Neural cell (in vitro differentiated cells): ENCODE data around the gene LAPTM4A. TPM values are rescaled to one million over a fixed set of nuclear protein-coding genes. Genes with fewer than 3 reads are reported as not detected.

Source experiments
- H2AFZ ChIP-seq: fragments of 200-600, 300-800 bp; sonication (generic), shearing (Covaris generic); 2 replicates; pipeline ENCODE4 v1.6.0; 2014; ENCODE audit warnings: low read depth, mild to moderate bottlenecking, antibody characterized with exemption, low read length, moderate library complexity
- H3F3A ChIP-seq: fragments of 200-600 bp; shearing (Covaris generic); 2 replicates; pipeline ENCODE4 v1.6.1; 2016; ENCODE audit warnings: mild to moderate bottlenecking, moderate library complexity, mixed read lengths, antibody characterized with exemption, low read length; ENCODE audit not compliant: insufficient read depth, poor library complexity, severe bottlenecking
- H3K27ac ChIP-seq: fragments of 200-600, 300-800 bp; sonication (generic), shearing (Covaris generic); 2 replicates; pipeline ENCODE4 v1.5.1; 2014; ENCODE audit warnings: mild to moderate bottlenecking, low read length, moderate library complexity
- H3K27me3 ChIP-seq: fragments of 300-800, 200-600 bp; sonication (generic), shearing (Covaris generic); 2 replicates; pipeline ENCODE4 v1.6.0; 2014; ENCODE audit warnings: mild to moderate bottlenecking, low read depth, low read length, moderate library complexity; ENCODE audit not compliant: insufficient read depth
- H3K36me3 ChIP-seq: fragments of 300-800, 200-600 bp; sonication (generic), shearing (Covaris generic); 2 replicates; pipeline ENCODE4 v1.5.1; 2014; ENCODE audit warnings: mild to moderate bottlenecking, antibody characterized with exemption, low read length, moderate library complexity; ENCODE audit not compliant: insufficient read depth
- H3K4me2 ChIP-seq: fragments of 300-800, 200-600 bp; sonication (generic), shearing (Covaris generic); 2 replicates; pipeline ENCODE4 v1.6.0; 2014; ENCODE audit warnings: mild to moderate bottlenecking, low read length
- H3K4me3 ChIP-seq: fragments of 300-800, 200-600 bp; sonication (generic), shearing (Covaris generic); 2 replicates; pipeline ENCODE4 v1.5.1; 2014; ENCODE audit warnings: mild to moderate bottlenecking, low read length, moderate library complexity
- H3K79me2 ChIP-seq: fragments of 200-600 bp; shearing (Covaris generic); replicated peaks from 2 replicates; pipeline ENCODE4 v1.6.0; 2014; ENCODE audit warnings: mild to moderate bottlenecking, low read length, moderate library complexity; ENCODE audit not compliant: insufficient read depth
- H3K9ac ChIP-seq: fragments of 300-800, 200-600 bp; sonication (generic), shearing (Covaris generic); 2 replicates; pipeline ENCODE4 v1.6.1; 2016; ENCODE audit warnings: mild to moderate bottlenecking, low read length, mixed read lengths
- H3K9me2 ChIP-seq: fragments of 200-600 bp; shearing (Covaris generic); 2 replicates; pipeline ENCODE4 v1.6.1; 2016; ENCODE audit warnings: mild to moderate bottlenecking, low read length, mixed read lengths; ENCODE audit not compliant: insufficient read depth
- H3K9me3 ChIP-seq: fragments of 200-600, 300-800 bp; sonication (generic), shearing (Covaris generic); 2 replicates; pipeline ENCODE4 v1.6.1; 2016; ENCODE audit warnings: mild to moderate bottlenecking, mixed run types, low read length, moderate library complexity, mixed read lengths
- H4K20me1 ChIP-seq: fragments of 200-600 bp; shearing (Covaris generic); 2 replicates; pipeline ENCODE4 v1.6.1; 2016; ENCODE audit warnings: mild to moderate bottlenecking, mixed run types; ENCODE audit not compliant: insufficient read depth
- EP300 ChIP-seq: fragments of 450-650 bp; conservative IDR thresholded peaks from 2 replicates; pipeline ENCODE4 v1.6.1; 2014; ENCODE audit warnings: antibody characterized with exemption, mild to moderate bottlenecking, moderate library complexity; ENCODE audit not compliant: poor library complexity, severe bottlenecking
- EZH2 ChIP-seq: fragments of 200-600, 300-800 bp; shearing (Covaris generic), sonication (generic); IDR thresholded peaks from 2 replicates; pipeline ENCODE4 v1.6.1; 2014; ENCODE audit warnings: antibody characterized with exemption, low read length, borderline replicate concordance, mild to moderate bottlenecking; ENCODE audit not compliant: insufficient read depth, poor library complexity, severe bottlenecking
- MXI1 ChIP-seq: fragments of 450-650 bp; conservative IDR thresholded peaks from 2 replicates; pipeline ENCODE4 v1.6.1; 2014; ENCODE audit warnings: antibody characterized with exemption, mild to moderate bottlenecking; ENCODE audit not compliant: poor library complexity, severe bottlenecking
- POLR2AphosphoS5 ChIP-seq: IDR thresholded peaks from 2 replicates; pipeline ENCODE4 v1.6.1; 2012
- RAD21 ChIP-seq: fragments of 450-650 bp; conservative IDR thresholded peaks from 2 replicates; pipeline ENCODE4 v1.6.1; 2014; ENCODE audit warnings: antibody characterized with exemption, mild to moderate bottlenecking, moderate library complexity
- REST ChIP-seq: IDR thresholded peaks from 2 replicates; pipeline ENCODE4 v1.6.1; 2012; ENCODE audit warnings: borderline replicate concordance
- SMC3 ChIP-seq: fragments of 450-650 bp; conservative IDR thresholded peaks from 2 replicates; pipeline ENCODE4 v1.6.1; 2014; ENCODE audit warnings: antibody characterized with exemption, mild to moderate bottlenecking, moderate library complexity; ENCODE audit not compliant: poor library complexity
- TAF1 ChIP-seq: IDR thresholded peaks from 2 replicates; pipeline ENCODE4 v1.6.1; 2012; ENCODE audit warnings: low read depth
- polyA plus RNA-seq: library from polyadenylated mRNA; depleted of rRNA; stranded (reverse); fragments of >200 nt; gene quantifications from 2 replicates; pipeline ENCODE4 v1.2.3, GENCODE V29; 2014
- TF ChIP-seq, protein P1 (sequence below): fragments of 450-650 bp; IDR thresholded peaks from 2 replicates; pipeline ENCODE4 v1.5.1; 2014; ENCODE audit warnings: antibody characterized with exemption, mild to moderate bottlenecking, moderate library complexity; ENCODE audit not compliant: poor library complexity, severe bottlenecking

LAPTM4A gene
- polyA plus RNA-seq, 1 donor from 2014 or later: 81.7 TPM

- no peak overlapping the region for H3K9ac ChIP-seq
- peaks cover 7% of the 10 kb centered on the region for H3K9me3 ChIP-seq
- H3F3A ChIP-seq: no peaks in the 10 kb centered on the region
- H2AFZ ChIP-seq: no peak overlapping the region
- no peaks in the 10 kb centered on the region for H4K20me1 ChIP-seq
- H3K4me2 ChIP-seq: no peak overlapping the region
- H3K27me3 ChIP-seq: no peaks in the 10 kb centered on the region
- peaks cover 6% of the 10 kb centered on the region for H3K36me3 ChIP-seq
- no peak for TF ChIP-seq SMC3
- TF ChIP-seq TAF1: no peak
- H3K79me2 ChIP-seq: no peaks in the 10 kb centered on the region
- H3K27ac ChIP-seq: no peak overlapping the region
- no peak overlapping the region for H3K4me3 ChIP-seq
- no peaks in the 10 kb centered on the region for H3K9me2 ChIP-seq
Observed at GRCh38 chr2:20023688-20024087, 27.7 kb downstream of the LAPTM4A start.

DNA sequence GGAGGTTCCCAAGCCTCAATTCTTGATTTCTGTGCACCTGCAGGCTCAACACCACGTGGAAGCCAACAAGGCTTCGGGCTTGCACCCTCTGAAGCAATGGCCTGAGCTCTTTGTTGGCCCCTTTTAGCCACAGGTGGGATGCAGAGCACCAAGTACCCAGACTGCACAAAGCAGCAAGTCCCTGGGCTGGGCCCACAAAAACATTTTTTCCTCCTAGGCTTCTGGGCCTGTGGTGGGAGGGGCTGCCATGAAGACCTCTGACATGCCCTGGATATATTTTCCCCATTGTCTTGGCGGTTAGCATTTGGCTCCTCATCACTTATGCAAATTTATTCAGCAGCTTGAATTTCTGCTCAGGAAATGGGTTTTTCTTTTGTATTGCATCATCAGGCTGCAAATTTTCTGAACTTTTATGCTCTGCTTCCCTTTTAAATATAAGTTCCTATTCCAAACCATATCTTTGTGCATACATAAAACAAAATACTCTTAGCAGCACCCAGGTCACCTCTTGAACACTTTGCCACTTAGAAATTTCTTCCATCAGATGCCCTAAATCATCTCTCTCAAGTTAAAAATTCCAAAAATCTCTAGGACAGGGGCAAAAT, 29.9 kb downstream of the LAPTM4A start:
- no peaks in the 10 kb centered on the region for H3K9me2 ChIP-seq
- no peak overlapping the region for H3K4me2 ChIP-seq
- no peak overlapping the region for H3K9ac ChIP-seq
- H3K36me3 ChIP-seq: peaks cover 6% of the 10 kb centered on the region
- H3K9me3 ChIP-seq: peaks cover 7% of the 10 kb centered on the region
- H2AFZ ChIP-seq: no peak overlapping the region
- no peaks in the 10 kb centered on the region for H3K27me3 ChIP-seq
- H3K27ac ChIP-seq: no peak overlapping the region
- H4K20me1 ChIP-seq: no peaks in the 10 kb centered on the region
- no peak for TF ChIP-seq EP300
- no peak for TF ChIP-seq MXI1
- no peak for TF ChIP-seq POLR2AphosphoS5
- TF ChIP-seq, protein P1, sequence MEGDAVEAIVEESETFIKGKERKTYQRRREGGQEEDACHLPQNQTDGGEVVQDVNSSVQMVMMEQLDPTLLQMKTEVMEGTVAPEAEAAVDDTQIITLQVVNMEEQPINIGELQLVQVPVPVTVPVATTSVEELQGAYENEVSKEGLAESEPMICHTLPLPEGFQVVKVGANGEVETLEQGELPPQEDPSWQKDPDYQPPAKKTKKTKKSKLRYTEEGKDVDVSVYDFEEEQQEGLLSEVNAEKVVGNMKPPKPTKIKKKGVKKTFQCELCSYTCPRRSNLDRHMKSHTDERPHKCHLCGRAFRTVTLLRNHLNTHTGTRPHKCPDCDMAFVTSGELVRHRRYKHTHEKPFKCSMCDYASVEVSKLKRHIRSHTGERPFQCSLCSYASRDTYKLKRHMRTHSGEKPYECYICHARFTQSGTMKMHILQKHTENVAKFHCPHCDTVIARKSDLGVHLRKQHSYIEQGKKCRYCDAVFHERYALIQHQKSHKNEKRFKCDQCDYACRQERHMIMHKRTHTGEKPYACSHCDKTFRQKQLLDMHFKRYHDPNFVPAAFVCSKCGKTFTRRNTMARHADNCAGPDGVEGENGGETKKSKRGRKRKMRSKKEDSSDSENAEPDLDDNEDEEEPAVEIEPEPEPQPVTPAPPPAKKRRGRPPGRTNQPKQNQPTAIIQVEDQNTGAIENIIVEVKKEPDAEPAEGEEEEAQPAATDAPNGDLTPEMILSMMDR: no peak
- no peak for TF ChIP-seq SMC3
- no peak for TF ChIP-seq REST
- no peak for TF ChIP-seq TAF1
- TF ChIP-seq EZH2: no peak
- no peak for TF ChIP-seq RAD21
- H3K4me3 ChIP-seq: no peak overlapping the region
- H3K79me2 ChIP-seq: no peaks in the 10 kb centered on the region
- no peaks in the 10 kb centered on the region for H3F3A ChIP-seq
